ENCODE measurements around the gene TSPAN17. TPM values are rescaled to one million over a fixed set of nuclear protein-coding genes. Genes with fewer than 3 reads are reported as not detected.

TSPAN17 gene
- total RNA-seq, 1 donor from 2014 or later, result 47.6 TPM

GRCh38 chr5:176642675-176643490 lies 4.4 kb upstream of the TSPAN17 start:
- no peak for DNase-seq (ENCODE audit: low spot score)

- DNase-seq (ENCODE audit: low spot score), result no peak
These were observed 3.6 kb upstream of the TSPAN17 start for GRCh38 chr5:176643491-176644219.

GRCh38 chr5:176644294-176644693 lies 3.0 kb upstream of the TSPAN17 start:
- DNase-seq (ENCODE audit: low spot score), result no peak

GRCh38 chr5:176644878-176645670 lies 2.2 kb upstream of the TSPAN17 start:
- DNase-seq (ENCODE audit: low spot score), result no peak

GRCh38 chr5:176646049-176646706 lies 1.1 kb upstream of the TSPAN17 start:
- DNase-seq (ENCODE audit: low spot score), result no peak

- DNase-seq (ENCODE audit: low spot score), result no peak
These were observed 616 bp upstream of the TSPAN17 start for GRCh38 chr5:176646707-176647029.

GRCh38 chr5:176647843-176648473 lies 674 bp downstream of the TSPAN17 start:
- DNase-seq (ENCODE audit: low spot score), result peak; percentile 33

- DNase-seq (ENCODE audit: low spot score), result no peak
These were observed 1.4 kb downstream of the TSPAN17 start for GRCh38 chr5:176648474-176649194.

GRCh38 chr5:176650354-176650884 lies 3.1 kb downstream of the TSPAN17 start:
- no peak for DNase-seq (ENCODE audit: low spot score)

GRCh38 chr5:176651472-176651980 lies 4.2 kb downstream of the TSPAN17 start:
- no peak for DNase-seq (ENCODE audit: low spot score)

- DNase-seq (ENCODE audit: low spot score), result no peak
These were observed 4.9 kb downstream of the TSPAN17 start for GRCh38 chr5:176652136-176652535.

GRCh38 chr5:176653401-176654385 lies 6.4 kb downstream of the TSPAN17 start:
- no peak for DNase-seq (ENCODE audit: low spot score)

GRCh38 chr5:176654856-176655255 lies 7.6 kb downstream of the TSPAN17 start:
- no peak for DNase-seq (ENCODE audit: low spot score)

- no peak for DNase-seq (ENCODE audit: low spot score)
These were observed 9.2 kb downstream of the TSPAN17 start for GRCh38 chr5:176656467-176656990.

GRCh38 chr5:176658007-176658599 lies 10.8 kb downstream of the TSPAN17 start:
- peak; percentile 60 for DNase-seq (ENCODE audit: low spot score)

- DNase-seq (ENCODE audit: low spot score), result no peak
These were observed 11.7 kb downstream of the TSPAN17 start for GRCh38 chr5:176658817-176659511.

- DNase-seq (ENCODE audit: low spot score), result no peak
These were observed 12.2 kb downstream of the TSPAN17 start for GRCh38 chr5:176659512-176659839.
